GM23248 (cell line): ENCODE results near the gene TEX22.

ENCODE experiments used
- EZH2 ChIP-seq: fragments of 200-600 bp; sonication (generic); IDR thresholded peaks from 2 replicates; pipeline ENCODE4 v1.6.1; 2018; ENCODE audit warnings: antibody characterized with exemption, mild to moderate bottlenecking; ENCODE audit not compliant: insufficient read depth, poor library complexity, severe bottlenecking
- EZH2phosphoT487 ChIP-seq: fragments of 200-600 bp; sonication (generic); IDR thresholded peaks from 2 replicates; pipeline ENCODE4 v1.6.1; 2018; ENCODE audit warnings: antibody characterized with exemption, moderate library complexity, mild to moderate bottlenecking, low read depth; ENCODE audit not compliant: insufficient read depth

DNA sequence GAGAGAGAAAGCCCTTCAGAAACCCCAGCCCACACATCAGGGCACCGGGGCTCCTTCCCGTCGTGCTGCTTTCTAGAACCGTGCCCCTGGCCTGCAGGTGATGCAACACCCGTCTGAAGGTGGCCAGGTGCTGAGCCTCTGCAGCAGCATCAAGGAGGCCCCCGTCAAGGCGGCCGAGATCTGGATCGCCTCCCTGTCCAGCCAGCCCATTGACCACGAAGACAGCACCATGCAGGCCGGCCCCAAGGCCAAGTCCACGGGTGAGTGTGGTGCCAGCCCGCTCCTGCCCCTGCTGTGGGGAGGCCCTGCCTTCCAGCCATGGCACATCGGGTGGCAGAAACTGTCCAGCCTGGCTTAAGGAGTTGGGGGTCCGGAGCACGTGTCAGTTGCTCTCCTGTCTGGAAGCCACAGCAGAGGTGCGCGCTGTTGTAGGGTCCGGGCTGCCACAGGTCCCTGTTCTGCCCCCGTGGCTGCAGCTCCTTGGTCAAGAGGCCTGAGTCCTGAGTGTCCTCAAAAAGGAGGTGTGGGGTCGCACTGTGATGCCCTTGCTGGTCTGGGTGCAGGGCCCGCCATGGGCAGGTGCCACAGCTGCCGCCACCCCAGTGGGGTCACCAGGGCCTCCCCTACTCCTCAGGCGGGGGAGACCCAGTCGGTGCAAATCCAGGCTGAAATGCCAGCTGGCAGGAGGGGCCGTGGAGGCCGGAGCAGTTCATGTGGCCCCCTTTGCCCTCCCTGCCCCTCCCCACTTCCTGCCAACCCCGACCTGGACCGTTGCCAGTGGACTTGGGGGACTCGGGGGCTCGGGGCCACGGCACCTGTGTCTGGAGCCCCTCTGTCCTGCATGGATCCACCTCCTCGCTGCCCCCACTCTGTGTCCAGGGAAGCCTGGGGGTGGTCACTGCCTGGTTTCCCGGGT is 31.0 kb upstream of the TEX22 start:
- no peak for TF ChIP-seq EZH2
- no peak for TF ChIP-seq EZH2phosphoT487
